ENCODE results near the gene WWC2. TPM values are rescaled to one million over a fixed set of nuclear protein-coding genes. Genes with fewer than 3 reads are reported as not detected.
A peak's percentile ranks its signal among the peaks of the same experiment; 100 is the strongest.

Gene WWC2
- total RNA-seq, 1 donor from 2014 or later: 34.4 TPM

DNA sequence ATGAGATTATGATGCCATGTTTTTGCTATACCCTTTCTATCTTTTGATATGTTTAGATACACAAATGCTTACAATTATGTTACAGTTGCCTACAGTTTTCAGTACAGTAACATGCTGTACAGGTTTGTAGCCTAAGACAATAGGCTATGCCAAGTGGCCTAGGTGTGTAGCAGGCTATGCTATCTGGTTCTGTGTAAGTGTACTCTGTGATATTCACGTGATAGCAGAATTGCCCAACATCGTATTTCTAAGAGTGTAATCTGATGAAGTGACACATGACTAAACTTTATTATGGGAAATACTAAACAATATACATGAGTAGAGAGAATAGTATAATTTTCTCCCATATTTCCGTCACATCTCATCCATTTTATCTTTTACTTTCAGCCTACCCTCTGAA is 124.0 kb downstream of the WWC2 start:
- ATAC-seq (ENCODE audit: poor library complexity) (no peak), DNase-seq (no peak)
- intact Hi-C loops (cut with DNase I): no loop called here

GRCh38 chr4:183229397-183229796 is 130.3 kb downstream of the WWC2 start:
- DNase-seq: no peak
- no peak for ATAC-seq (ENCODE audit: poor library complexity)
- intact Hi-C loops (cut with DNase I): no loop called here

- intact Hi-C loops (cut with DNase I): no loop called here
- ATAC-seq (ENCODE audit: poor library complexity): peak; percentile 56
- DNase-seq: no peak
Measured at GRCh38 chr4:183240581-183241321, 141.7 kb downstream of the WWC2 start.

GRCh38 chr4:183241322-183241640 is 142.2 kb downstream of the WWC2 start:
- DNase-seq: no peak
- ATAC-seq (ENCODE audit: poor library complexity): peak; percentile 38
- intact Hi-C loops (cut with DNase I): no loop called here

- no peak for DNase-seq
- intact Hi-C loops (cut with DNase I): no loop called here
- ATAC-seq (ENCODE audit: poor library complexity): no peak
Measured at GRCh38 chr4:183241721-183242151, 142.7 kb downstream of the WWC2 start.

DNA sequence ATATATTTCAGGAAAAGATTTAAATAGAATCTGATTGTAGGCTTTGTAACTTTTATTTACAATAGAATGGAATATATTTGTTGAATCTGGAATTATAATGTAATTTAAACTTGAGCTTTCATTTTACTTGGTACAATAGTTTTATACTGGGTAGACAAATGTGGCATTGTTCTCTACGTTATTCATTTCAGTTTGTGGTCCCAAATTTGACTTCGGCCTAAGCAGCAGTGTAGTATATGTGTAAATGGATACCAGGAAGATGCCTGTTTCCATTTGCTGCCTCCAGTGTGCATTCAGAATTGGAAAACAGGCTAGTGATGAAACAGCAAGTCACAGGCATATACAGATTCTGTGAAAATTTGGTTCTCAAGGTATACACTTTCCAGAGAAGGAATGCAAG is 143.2 kb downstream of the WWC2 start:
- ATAC-seq (ENCODE audit: poor library complexity): no peak
- DNase-seq: no peak
- intact Hi-C loops (cut with DNase I): no loop called here

- no peak for ATAC-seq (ENCODE audit: poor library complexity)
- no peak for DNase-seq
- intact Hi-C loops (cut with DNase I): no loop called here
Measured at GRCh38 chr4:183244019-183244418, 145.0 kb downstream of the WWC2 start.

GRCh38 chr4:183244506-183244905 is 145.4 kb downstream of the WWC2 start:
- intact Hi-C loops (cut with DNase I): no loop called here
- ATAC-seq (ENCODE audit: poor library complexity): no peak
- no peak for DNase-seq

GRCh38 chr4:183248201-183248600 is 149.1 kb downstream of the WWC2 start:
- ATAC-seq (ENCODE audit: poor library complexity): no peak
- intact Hi-C loops (cut with DNase I): no loop called here
- DNase-seq: no peak

DNA sequence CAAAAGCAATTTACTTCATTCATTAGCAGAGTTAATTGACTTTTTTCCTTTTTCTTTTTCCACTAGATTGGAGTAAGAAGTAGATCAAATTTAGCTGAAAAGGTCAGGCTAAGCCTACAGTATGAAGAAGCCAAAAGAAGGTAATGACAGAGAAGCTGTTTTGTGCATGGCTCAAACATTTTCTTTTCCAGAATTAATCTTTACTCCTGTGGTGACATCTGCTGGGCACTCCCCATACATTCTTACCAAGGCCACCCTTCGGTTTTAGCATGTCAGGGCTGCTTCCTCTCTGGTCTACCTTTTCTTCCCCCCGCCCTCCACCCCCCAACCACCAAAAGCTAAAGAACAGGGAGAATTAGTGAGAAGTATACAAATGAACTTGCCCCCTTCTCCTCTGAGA is 150.8 kb downstream of the WWC2 start:
- ATAC-seq (ENCODE audit: poor library complexity) (peak; percentile 71), DNase-seq (no peak)
- intact Hi-C loops (cut with DNase I): no loop called here

DNA sequence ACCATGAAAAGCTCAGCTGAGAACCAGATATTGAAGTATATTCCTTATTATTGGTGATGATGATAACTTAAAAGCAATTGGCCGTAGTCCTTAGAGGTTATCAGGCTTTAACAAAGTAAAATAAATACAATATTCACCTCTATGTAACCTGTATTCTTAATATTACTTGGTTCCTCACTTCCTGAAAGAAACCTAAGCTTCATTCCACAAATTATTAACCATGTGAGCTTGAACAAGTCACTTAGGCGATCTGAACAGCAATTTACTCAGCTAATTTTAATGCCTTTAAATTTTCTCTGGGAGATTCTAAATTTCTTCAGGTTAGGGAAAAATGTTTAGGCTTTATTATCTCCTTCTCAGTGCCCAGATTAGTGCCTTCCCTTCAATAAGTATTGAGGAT is 151.8 kb downstream of the WWC2 start:
- intact Hi-C loops (cut with DNase I): no loop called here
- ATAC-seq (ENCODE audit: poor library complexity) (no peak), DNase-seq (no peak)

- no peak for ATAC-seq (ENCODE audit: poor library complexity)
- no peak for DNase-seq
- intact Hi-C loops (cut with DNase I): no loop called here
Measured at GRCh38 chr4:183252959-183253358, 153.9 kb downstream of the WWC2 start.

DNA sequence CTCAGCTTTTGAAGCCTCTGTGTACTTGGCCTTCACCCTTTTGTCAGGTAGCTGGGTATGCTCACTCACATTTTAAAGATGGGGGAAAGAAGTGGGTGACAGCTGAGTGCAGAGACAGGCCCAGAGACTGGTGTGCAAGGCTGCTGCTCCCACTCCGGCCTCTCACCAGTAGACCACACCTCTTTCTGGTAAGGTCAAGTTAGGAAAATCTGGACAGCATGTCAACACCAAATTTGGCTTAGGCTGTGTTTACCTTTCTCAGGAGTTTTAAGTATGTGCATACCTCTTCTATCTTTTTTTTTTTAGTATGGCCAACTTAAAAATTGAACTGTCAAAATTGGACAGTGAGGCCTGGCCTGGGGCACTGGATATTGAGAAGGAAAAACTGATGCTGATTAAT is 154.4 kb downstream of the WWC2 start:
- ATAC-seq (ENCODE audit: poor library complexity) (no peak), DNase-seq (no peak)
- intact Hi-C loops (cut with DNase I): no loop called here

- no peak for DNase-seq
- no peak for ATAC-seq (ENCODE audit: poor library complexity)
- intact Hi-C loops (cut with DNase I): no loop called here
Measured at GRCh38 chr4:183254162-183254561, 155.1 kb downstream of the WWC2 start.

- no peak for DNase-seq
- intact Hi-C loops (cut with DNase I): no loop called here
- no peak for ATAC-seq (ENCODE audit: poor library complexity)
Measured at GRCh38 chr4:183255487-183255886, 156.4 kb downstream of the WWC2 start.

DNA sequence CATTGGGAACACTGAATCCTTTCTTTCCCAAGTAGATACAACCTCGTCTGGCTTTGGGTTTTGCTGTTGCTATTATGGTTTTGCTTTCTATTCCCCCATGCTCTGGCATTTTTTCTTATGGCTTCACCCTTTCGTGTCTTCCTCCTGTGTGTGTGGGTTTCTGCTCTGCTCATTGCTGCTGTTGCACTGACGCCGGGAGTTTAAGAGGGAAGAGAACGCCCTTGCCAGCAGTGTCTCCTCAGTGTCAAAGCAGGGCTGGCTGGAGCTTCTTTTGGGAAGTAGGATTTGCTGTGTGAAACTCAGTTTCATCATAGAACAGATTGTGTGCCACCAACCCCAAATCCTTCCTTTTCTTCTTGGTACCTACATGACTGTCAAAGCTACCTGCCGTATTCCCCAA is 157.3 kb downstream of the WWC2 start:
- intact Hi-C loops (cut with DNase I): no loop called here
- no peak for DNase-seq
- ATAC-seq (ENCODE audit: poor library complexity): peak; percentile 65

DNA sequence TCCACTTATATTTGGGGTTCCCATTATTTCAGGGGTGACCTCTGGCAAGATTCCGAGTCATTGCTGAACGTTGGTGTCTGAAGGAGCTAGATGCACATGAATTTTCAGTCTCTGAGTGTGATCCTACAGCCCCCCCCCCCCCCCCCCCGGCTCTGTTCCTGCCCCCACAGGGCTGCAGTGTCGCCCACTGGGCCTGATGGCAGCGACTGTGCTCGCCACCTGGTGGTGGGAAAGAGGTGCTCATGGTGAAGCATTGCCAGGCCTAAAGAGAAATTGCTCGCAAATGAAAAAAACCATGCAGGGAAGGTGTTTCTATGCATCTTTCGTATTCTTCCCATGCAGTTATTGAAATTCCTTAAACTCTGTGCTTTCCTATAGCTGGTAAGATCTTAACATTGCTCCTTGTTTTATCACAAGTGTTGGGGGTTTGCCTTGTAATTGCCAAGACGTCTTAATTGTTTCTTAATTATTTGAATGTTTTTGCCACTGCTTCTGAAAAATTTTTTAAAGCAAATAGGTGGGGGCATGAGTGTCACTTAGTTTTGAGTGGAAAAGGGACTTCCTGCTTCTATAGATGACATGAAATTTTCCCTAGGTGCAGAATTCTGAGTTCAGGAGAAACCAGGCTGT is 157.8 kb downstream of the WWC2 start:
- peak; percentile 66 for DNase-seq
- peak; percentile 90 for ATAC-seq (ENCODE audit: poor library complexity)
- intact Hi-C loops (cut with DNase I): no loop called here

- intact Hi-C loops (cut with DNase I): loop anchor here (2.0 kb wide), 1 partner anchor 185 kb away; no protein-coding TSS in a partner anchor
- DNase-seq (no peak), ATAC-seq (ENCODE audit: poor library complexity) (no peak)
Measured at GRCh38 chr4:183257808-183258207, 158.8 kb downstream of the WWC2 start.

GRCh38 chr4:183260491-183261151 is 161.6 kb downstream of the WWC2 start:
- ATAC-seq (ENCODE audit: poor library complexity) (no peak), DNase-seq (no peak)
- intact Hi-C loops (cut with DNase I): loop anchor here (5.0 kb wide), 1 partner anchor 323 kb away; no protein-coding TSS in a partner anchor

All from Right ventricle myocardium superior (tissue), 1 donor.